DOHH2 (cell line): ENCODE measurements around the gene ADCY5.

Experiments
- H3F3A ChIP-seq: fragments of 200-600 bp; sonication (generic), shearing (Covaris generic); 2 replicates; pipeline ENCODE4 v1.6.0; 2016; ENCODE audit warnings: antibody characterized with exemption, mild to moderate bottlenecking; ENCODE audit not compliant: control insufficient read depth, insufficient read depth
- H3K27ac ChIP-seq: fragments of 200-600 bp; sonication (generic); 2 replicates; pipeline ENCODE4 v1.5.1; 2014; ENCODE audit warnings: low read depth, mild to moderate bottlenecking, low read length, moderate library complexity
- H3K27me3 ChIP-seq: fragments of 200-600 bp; sonication (generic); 2 replicates; pipeline ENCODE4 v1.6.1; 2014; ENCODE audit warnings: mild to moderate bottlenecking, low read length, mixed read lengths; ENCODE audit not compliant: control insufficient read depth
- H3K36me3 ChIP-seq: fragments of 200-600 bp; sonication (generic); 2 replicates; pipeline ENCODE4 v1.6.1; 2014; ENCODE audit warnings: mild to moderate bottlenecking, low read length, moderate library complexity, mixed read lengths; ENCODE audit not compliant: control insufficient read depth
- H3K4me1 ChIP-seq: fragments of 200-600 bp; sonication (generic); 2 replicates; pipeline ENCODE4 v1.6.1; 2014; ENCODE audit warnings: mild to moderate bottlenecking, low read length, mixed read lengths; ENCODE audit not compliant: control insufficient read depth
- H3K4me2 ChIP-seq: fragments of 200-600 bp; sonication (generic); 2 replicates; pipeline ENCODE4 v1.6.0; 2014; ENCODE audit warnings: mild to moderate bottlenecking, low read length, moderate library complexity
- H3K4me3 ChIP-seq: fragments of 200-600 bp; sonication (generic); 2 replicates; pipeline ENCODE4 v1.5.1; 2014; ENCODE audit warnings: mild to moderate bottlenecking, low read length, mixed read lengths
- H3K79me2 ChIP-seq: fragments of 200-600 bp; sonication (generic); 2 replicates; pipeline ENCODE4 v1.6.1; 2014; ENCODE audit warnings: mild to moderate bottlenecking, low read length, mixed read lengths; ENCODE audit not compliant: control insufficient read depth
- H3K9me2 ChIP-seq: fragments of 200-600 bp; sonication (generic); replicated peaks from 2 replicates; pipeline ENCODE4 v1.6.1; 2014; ENCODE audit warnings: mild to moderate bottlenecking, low read length, mixed read lengths; ENCODE audit not compliant: control insufficient read depth
- H3K9me3 ChIP-seq: fragments of 200-600 bp; sonication (generic); 2 replicates; pipeline ENCODE4 v1.6.1; 2014; ENCODE audit warnings: antibody characterized with exemption, low read length, mixed read lengths; ENCODE audit not compliant: control insufficient read depth, insufficient read depth
- H4K20me1 ChIP-seq: fragments of 200-600 bp; sonication (generic); 2 replicates; pipeline ENCODE4 v1.6.0; 2014; ENCODE audit warnings: low read depth, mild to moderate bottlenecking, antibody characterized with exemption, low read length, moderate library complexity; ENCODE audit not compliant: control insufficient read depth, insufficient read depth
- EZH2phosphoT487 ChIP-seq: fragments of 200-600 bp; sonication (generic); IDR thresholded peaks from 2 replicates; pipeline ENCODE4 v1.6.1; 2017; ENCODE audit warnings: borderline replicate concordance, mild to moderate bottlenecking, antibody characterized with exemption, low read length, moderate library complexity, mixed read lengths
- TF ChIP-seq, protein P1 (sequence below): fragments of 200-600 bp; sonication (generic); IDR thresholded peaks from one replicate; pipeline ENCODE4 v1.5.1; 2014; ENCODE audit warnings: antibody characterized with exemption, mild to moderate bottlenecking, low read depth, low read length; ENCODE audit not compliant: poor library complexity, severe bottlenecking

ADCY5 gene

DNA sequence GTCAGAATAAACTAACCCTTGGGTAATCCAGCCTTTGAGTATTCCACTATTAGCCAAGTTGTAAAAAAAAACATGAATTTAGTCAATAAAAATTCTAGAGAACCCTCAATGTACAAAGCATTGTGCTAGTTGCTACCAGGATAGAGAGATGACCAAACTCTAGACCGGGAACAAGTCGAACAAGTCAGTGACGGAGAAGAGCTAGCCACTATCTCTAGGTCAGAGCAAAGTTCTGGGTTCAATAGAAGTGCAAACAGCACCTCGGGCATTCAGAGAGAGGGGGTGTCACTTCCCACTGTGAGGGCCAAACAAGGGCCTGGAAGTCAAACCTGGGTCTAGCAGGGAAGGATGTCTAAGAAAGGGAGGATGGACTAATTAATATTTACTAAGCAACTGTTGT lies 2.3 kb upstream of the ADCY5 start:
- no peak for TF ChIP-seq EZH2phosphoT487
- TF ChIP-seq, protein P1, sequence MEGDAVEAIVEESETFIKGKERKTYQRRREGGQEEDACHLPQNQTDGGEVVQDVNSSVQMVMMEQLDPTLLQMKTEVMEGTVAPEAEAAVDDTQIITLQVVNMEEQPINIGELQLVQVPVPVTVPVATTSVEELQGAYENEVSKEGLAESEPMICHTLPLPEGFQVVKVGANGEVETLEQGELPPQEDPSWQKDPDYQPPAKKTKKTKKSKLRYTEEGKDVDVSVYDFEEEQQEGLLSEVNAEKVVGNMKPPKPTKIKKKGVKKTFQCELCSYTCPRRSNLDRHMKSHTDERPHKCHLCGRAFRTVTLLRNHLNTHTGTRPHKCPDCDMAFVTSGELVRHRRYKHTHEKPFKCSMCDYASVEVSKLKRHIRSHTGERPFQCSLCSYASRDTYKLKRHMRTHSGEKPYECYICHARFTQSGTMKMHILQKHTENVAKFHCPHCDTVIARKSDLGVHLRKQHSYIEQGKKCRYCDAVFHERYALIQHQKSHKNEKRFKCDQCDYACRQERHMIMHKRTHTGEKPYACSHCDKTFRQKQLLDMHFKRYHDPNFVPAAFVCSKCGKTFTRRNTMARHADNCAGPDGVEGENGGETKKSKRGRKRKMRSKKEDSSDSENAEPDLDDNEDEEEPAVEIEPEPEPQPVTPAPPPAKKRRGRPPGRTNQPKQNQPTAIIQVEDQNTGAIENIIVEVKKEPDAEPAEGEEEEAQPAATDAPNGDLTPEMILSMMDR: no peak
- H3K9me3 ChIP-seq: no peaks in the 10 kb centered on the region
- H3K4me3 ChIP-seq: no peak overlapping the region
- no peaks in the 10 kb centered on the region for H4K20me1 ChIP-seq
- no peaks in the 10 kb centered on the region for H3K79me2 ChIP-seq
- H3K27ac ChIP-seq: no peak overlapping the region
- no peaks in the 10 kb centered on the region for H3F3A ChIP-seq
- H3K9me2 ChIP-seq: no peaks in the 10 kb centered on the region
- peaks cover 15% of the 10 kb centered on the region for H3K27me3 ChIP-seq
- no peaks in the 10 kb centered on the region for H3K36me3 ChIP-seq
- H3K4me2 ChIP-seq: no peak overlapping the region
- H3K4me1 ChIP-seq: no peaks in the 10 kb centered on the region

DNA sequence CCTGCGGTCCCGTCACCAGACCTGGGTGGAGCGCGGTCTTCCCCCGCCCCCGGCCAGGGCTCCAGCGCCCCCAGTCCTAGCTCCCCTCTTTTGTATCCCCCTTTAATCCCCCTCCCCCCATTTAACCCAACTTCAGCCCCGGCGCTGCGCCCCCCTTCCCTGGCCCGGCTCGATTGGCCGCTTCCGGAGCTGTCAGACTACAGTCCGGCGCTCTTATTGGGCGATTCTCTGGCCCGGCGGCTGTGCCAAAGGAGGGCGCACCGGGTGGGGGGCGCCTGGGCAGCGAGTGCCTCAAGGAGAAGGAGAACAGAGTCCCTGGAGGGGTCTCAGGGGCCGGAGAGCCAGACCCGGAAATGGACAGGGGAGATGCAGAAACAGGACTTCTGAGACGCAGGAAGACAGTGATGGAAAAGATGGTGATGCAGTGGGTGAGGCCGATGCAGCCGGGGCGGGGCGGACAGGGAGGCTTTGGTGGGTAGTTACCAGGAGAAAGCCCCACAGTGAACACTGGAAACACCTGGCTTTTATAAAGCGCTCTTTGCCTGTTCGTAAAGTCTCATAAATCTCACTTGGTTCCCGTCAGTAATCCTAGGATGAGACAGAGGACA lies 1.2 kb upstream of the ADCY5 start:
- no peaks in the 10 kb centered on the region for H3K36me3 ChIP-seq
- H3K27ac ChIP-seq: no peak overlapping the region
- no peaks in the 10 kb centered on the region for H3F3A ChIP-seq
- TF ChIP-seq EZH2phosphoT487: no peak
- TF ChIP-seq, protein P1: no peak
- no peaks in the 10 kb centered on the region for H3K9me2 ChIP-seq
- no peaks in the 10 kb centered on the region for H3K9me3 ChIP-seq
- no peak overlapping the region for H3K4me2 ChIP-seq
- H4K20me1 ChIP-seq: no peaks in the 10 kb centered on the region
- peaks cover 15% of the 10 kb centered on the region for H3K27me3 ChIP-seq
- no peaks in the 10 kb centered on the region for H3K79me2 ChIP-seq
- H3K4me1 ChIP-seq: no peaks in the 10 kb centered on the region
- H3K4me3 ChIP-seq: no peak overlapping the region

DNA sequence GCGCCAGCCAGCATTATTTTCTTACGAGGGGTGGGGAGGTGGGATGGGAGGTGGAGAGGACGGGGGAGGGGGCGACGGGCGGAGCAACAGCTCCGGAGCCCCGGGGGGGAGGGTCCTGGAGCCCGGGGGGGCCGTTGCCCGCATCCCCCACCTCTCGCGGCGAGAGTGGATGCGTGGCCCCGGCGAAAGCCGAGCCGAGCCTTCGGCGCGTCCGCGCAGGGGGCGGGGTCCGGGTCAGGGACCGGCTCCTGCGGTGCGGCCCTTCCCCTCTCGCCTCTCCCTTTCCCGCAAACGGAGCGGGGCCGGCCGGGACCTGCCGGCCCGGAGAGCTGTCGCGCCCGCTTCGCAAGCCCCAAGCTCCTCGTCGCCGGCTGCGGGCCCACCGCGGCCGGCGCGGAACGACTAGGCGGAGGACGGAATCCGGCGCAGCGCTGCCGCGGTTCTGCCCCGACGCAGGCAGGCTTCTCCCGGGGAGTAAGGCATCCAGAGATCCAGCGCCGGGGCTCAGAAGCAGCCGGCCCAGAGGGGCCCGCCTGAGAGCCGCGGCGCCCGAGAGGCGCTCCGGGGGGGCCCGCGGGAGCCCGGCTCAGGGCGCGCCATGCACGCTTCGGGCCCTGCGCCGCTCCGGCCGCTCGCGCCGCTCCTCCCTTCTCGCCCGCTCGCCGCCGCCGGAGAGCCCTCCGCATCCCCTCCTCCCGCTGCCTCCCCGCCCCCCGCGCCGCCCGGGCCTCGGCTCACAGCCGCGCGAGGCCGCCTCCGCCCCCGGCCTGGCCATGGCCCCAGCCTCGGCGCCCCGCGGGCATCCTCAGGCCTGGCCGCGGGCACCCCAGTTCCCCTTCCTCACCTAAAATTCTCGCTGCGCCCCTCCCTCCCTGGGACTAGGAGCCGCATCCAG lies 459 bp upstream of the ADCY5 start:
- no peaks in the 10 kb centered on the region for H3K4me1 ChIP-seq
- no peaks in the 10 kb centered on the region for H3K9me3 ChIP-seq
- TF ChIP-seq, protein P1: no peak
- TF ChIP-seq EZH2phosphoT487: no peak
- peaks cover 22% of the 10 kb centered on the region for H3K27me3 ChIP-seq
- H3K9me2 ChIP-seq: no peaks in the 10 kb centered on the region
- no peaks in the 10 kb centered on the region for H3K36me3 ChIP-seq
- H3K4me3 ChIP-seq: no peak overlapping the region
- no peak overlapping the region; the same call in 1 of the 2 replicates for H3K4me2 ChIP-seq
- H3K27ac ChIP-seq: no peak overlapping the region
- H3K79me2 ChIP-seq: no peaks in the 10 kb centered on the region
- H4K20me1 ChIP-seq: no peaks in the 10 kb centered on the region
- H3F3A ChIP-seq: no peaks in the 10 kb centered on the region
